ENCODE measurements around the gene MITF.

The MITF gene

GRCh38 chr3:69871868-69872267 is 132.6 kb downstream of the MITF start:
- TF ChIP-seq ZFX (IDR thresholded peaks at IDR 0.05; ENCODE audit: borderline replicate concordance) (no peak), CTCF (IDR thresholded peaks at IDR 0.05) (no peak)
- no peak overlapping the region for H3K27ac ChIP-seq

GRCh38 chr3:69872783-69873378 is 133.6 kb downstream of the MITF start:
- H3K27ac ChIP-seq: no peak overlapping the region
- TF ChIP-seq ZFX (IDR thresholded peaks at IDR 0.05; ENCODE audit: borderline replicate concordance) (no peak), CTCF (IDR thresholded peaks at IDR 0.05) (no peak)

GRCh38 chr3:69876073-69876472 is 136.8 kb downstream of the MITF start:
- H3K27ac ChIP-seq: no peak overlapping the region
- TF ChIP-seq ZFX (IDR thresholded peaks at IDR 0.05; ENCODE audit: borderline replicate concordance) (no peak), CTCF (IDR thresholded peaks at IDR 0.05) (no peak)

DNA sequence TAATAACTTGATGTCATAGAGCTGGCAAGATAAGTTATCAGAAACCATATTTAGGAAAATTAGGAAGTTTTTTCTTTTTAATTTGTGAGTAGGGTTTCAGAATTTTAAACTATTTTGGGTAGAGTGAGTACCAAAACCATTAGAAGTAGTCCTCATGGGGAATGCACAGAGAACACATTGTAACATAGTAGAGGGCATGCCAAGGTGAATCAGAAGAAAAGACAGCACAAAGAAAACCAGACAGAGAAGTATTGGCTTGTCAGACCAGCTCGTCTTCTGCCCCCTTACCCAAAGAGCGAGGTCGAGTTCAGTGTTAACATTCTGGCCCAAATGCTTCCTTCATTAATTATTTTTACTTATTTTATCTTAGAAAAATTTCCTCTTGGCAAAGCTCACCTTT is 139.0 kb downstream of the MITF start:
- TF ChIP-seq ZFX (IDR thresholded peaks at IDR 0.05; ENCODE audit: borderline replicate concordance): no peak
- TF ChIP-seq CTCF (IDR thresholded peaks at IDR 0.05): no peak
- H3K27ac ChIP-seq: no peak overlapping the region

DNA sequence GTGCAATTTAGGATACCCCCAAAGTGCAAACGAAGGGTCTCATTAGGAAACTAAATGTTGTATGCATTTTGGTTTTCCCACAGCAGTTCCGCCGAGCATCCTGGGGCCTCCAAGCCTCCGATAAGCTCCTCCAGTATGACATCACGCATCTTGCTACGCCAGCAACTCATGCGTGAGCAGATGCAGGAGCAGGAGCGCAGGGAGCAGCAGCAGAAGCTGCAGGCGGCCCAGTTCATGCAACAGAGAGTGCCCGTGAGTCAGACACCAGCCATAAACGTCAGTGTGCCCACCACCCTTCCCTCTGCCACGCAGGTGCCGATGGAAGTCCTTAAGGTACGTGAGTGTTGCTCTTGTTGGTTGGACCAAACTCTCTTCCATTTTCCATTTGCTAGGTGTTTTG is 139.8 kb downstream of the MITF start:
- TF ChIP-seq ZFX (IDR thresholded peaks at IDR 0.05; ENCODE audit: borderline replicate concordance) (no peak), CTCF (IDR thresholded peaks at IDR 0.05) (no peak)
- H3K27ac ChIP-seq: no peak overlapping the region

GRCh38 chr3:69880069-69880640 is 140.9 kb downstream of the MITF start:
- no peak overlapping the region for H3K27ac ChIP-seq
- TF ChIP-seq ZFX (IDR thresholded peaks at IDR 0.05; ENCODE audit: borderline replicate concordance) (no peak), CTCF (IDR thresholded peaks at IDR 0.05) (no peak)

DNA sequence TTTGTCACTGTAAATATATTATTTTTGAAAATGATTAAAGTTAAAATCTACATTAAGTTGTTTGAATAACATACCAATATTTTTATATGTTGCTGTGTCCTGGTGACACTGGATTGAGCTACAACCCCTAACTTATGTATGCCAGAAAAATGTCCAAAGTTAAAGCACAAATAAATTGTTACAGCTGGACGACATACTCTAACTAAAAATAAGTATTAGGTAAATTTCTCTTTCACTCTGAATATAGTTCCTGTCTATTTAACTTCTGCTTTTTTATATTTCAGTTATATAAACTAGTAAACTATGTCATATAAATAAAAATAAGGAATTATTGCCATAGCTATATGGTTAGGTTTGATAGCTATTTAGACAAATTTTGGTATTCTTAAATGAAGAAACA is 141.8 kb downstream of the MITF start:
- no peak overlapping the region for H3K27ac ChIP-seq
- no peak for TF ChIP-seq ZFX (IDR thresholded peaks at IDR 0.05; ENCODE audit: borderline replicate concordance)
- TF ChIP-seq CTCF (IDR thresholded peaks at IDR 0.05): no peak
